Measurements from ENCODE around the gene ANKRD11.
"Not testable (repeated sequence)": the region's sequence is repeated elsewhere in the genome, so short reads cannot be mapped to it uniquely, and the experiment has no call there.

Gene ANKRD11

DNA sequence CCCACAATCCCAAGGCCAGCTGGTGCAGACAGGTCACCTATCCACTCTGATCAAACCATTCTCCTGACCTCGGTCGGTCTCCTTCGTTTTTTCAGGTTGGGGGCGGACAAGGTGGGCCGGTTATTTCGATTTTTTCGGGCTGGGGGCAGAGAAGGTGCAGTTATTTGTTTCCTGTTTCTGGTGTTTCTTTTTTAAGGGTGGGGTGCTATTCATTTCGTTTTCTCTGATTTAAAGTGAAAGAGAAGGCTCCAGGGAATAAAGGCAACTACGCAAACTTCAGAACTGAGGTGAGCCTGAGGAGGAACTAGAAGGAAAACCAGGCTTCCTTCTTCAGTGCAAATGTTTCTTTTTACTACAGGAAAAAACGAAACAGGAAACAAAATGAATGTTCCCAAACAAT lies 64.8 kb downstream of the ANKRD11 start:
- TF ChIP-seq, protein P1, sequence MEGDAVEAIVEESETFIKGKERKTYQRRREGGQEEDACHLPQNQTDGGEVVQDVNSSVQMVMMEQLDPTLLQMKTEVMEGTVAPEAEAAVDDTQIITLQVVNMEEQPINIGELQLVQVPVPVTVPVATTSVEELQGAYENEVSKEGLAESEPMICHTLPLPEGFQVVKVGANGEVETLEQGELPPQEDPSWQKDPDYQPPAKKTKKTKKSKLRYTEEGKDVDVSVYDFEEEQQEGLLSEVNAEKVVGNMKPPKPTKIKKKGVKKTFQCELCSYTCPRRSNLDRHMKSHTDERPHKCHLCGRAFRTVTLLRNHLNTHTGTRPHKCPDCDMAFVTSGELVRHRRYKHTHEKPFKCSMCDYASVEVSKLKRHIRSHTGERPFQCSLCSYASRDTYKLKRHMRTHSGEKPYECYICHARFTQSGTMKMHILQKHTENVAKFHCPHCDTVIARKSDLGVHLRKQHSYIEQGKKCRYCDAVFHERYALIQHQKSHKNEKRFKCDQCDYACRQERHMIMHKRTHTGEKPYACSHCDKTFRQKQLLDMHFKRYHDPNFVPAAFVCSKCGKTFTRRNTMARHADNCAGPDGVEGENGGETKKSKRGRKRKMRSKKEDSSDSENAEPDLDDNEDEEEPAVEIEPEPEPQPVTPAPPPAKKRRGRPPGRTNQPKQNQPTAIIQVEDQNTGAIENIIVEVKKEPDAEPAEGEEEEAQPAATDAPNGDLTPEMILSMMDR (IDR thresholded peaks at IDR 0.05; ENCODE audit: extremely low read depth, insufficient read depth, missing control alignments), result no peak
- in situ Hi-C loops (cut with MboI; ENCODE audit: low pct_unique_long_range_greater_than_20kb, low sequenced_read_pairs, unreplicated experiment), result no loop called here
- no peak for DNase-seq (ENCODE audit: low spot score)

DNA sequence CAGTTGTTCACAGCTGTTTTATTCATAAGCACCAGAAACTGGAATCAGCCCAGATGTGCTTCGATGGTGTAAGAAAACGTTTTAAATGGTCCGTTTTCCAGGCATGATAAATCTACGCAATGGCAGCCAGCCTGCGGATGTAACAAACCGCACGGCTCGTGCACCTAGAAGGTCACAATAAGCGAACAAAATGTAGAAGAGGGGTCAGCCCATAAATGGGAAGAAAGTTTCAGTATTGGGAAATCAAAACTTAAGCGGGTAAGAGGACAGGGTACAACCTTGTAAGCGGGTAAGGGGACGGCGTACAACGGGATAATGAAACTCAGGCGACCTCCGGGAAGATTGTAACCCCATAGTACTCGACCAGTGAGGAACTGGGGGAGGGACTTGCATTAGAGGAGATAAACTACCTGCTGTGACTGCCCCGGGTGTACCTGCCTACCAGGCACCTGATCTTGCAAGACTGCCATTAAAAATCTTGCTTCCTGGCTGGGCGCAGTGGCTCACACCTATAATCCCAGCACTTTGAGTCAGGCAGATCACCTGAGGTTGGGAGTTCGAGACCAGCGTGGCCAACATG lies 66.6 kb downstream of the ANKRD11 start:
- TF ChIP-seq, protein P1 (IDR thresholded peaks at IDR 0.05; ENCODE audit: extremely low read depth, insufficient read depth, missing control alignments), result no peak
- no peak for DNase-seq (ENCODE audit: low spot score)
- in situ Hi-C loops (cut with MboI; ENCODE audit: low pct_unique_long_range_greater_than_20kb, low sequenced_read_pairs, unreplicated experiment), result no loop called here

DNA sequence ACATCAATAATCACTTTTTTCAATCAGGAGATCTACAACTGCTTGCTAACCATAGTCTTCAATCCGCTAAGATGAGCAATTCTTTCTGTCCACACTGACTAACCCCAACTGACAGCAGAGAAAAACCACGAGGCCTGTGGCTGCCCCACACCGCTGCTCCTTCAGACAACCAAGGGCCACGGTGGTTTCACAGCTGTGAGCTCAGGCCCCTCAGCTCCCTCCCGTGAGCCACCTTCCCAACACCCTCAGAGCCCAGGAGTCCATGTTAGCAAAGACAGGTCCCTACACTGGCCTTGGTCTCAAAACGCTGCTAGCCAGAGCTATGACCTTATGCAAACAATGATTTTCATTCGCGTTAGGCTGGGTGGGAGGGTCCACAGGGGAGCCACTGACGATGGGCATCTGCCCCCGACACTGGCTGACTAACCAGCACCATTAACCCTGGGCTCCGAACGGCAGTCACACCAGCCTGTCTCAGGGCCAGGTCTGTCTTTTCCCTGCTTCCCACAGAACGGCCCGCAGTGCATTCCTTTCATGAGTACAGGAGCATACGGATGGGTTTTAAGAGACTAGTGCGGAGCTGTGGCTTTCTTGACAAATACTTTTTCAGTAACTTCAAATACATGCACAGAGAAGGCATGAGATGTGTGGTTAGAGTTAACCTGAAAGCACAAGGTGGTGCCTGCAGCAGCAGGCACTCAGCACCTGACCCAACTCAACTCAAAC lies 67.3 kb downstream of the ANKRD11 start:
- peak; percentile 64 for DNase-seq (ENCODE audit: low spot score)
- TF ChIP-seq, protein P1 (IDR thresholded peaks at IDR 0.05; ENCODE audit: extremely low read depth, insufficient read depth, missing control alignments), result no peak
- in situ Hi-C loops (cut with MboI; ENCODE audit: low pct_unique_long_range_greater_than_20kb, low sequenced_read_pairs, unreplicated experiment), result no loop called here

DNA sequence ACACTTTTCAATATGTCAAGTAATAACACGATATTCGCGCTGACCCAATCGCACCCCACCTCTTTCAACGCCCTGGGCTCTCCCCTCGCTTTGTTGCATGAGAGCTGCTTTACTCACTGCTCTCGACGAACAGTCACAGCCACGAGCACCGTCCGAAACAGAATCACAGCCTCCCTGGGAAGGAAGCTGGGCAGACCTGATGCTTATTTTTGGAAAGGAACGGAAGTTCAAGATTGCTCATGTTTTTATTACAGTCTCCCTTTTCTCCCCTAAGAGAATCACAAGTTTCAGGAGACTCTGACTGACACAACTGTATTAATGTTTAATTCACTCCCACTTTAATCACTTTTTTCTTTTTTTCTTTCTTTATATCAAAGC lies 67.8 kb downstream of the ANKRD11 start:
- TF ChIP-seq, protein P1 (IDR thresholded peaks at IDR 0.05; ENCODE audit: extremely low read depth, insufficient read depth, missing control alignments), result no peak
- DNase-seq (ENCODE audit: low spot score), result peak; percentile 79
- in situ Hi-C loops (cut with MboI; ENCODE audit: low pct_unique_long_range_greater_than_20kb, low sequenced_read_pairs, unreplicated experiment), result no loop called here

DNA sequence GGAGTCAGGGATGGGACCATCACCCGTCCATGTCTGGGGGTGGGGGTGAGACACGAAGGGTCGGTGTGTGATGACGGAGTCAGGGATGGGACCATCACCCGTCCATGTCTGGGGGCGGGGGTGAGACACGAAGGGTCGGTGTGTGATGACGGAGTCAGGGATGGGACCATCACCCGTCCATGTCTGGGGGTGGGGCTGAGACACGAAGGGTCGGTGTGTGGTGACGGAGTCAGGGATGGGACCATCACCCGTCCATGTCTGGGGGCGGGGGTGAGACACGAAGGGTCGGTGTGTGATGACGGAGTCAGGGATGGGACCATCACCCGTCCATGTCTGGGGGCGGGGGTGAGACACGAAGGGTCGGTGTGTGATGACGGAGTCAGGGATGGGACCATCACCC lies 69.1 kb downstream of the ANKRD11 start:
- in situ Hi-C loops (cut with MboI; ENCODE audit: low pct_unique_long_range_greater_than_20kb, low sequenced_read_pairs, unreplicated experiment); DNase-seq (ENCODE audit: low spot score): not testable (repeated sequence)

DNA sequence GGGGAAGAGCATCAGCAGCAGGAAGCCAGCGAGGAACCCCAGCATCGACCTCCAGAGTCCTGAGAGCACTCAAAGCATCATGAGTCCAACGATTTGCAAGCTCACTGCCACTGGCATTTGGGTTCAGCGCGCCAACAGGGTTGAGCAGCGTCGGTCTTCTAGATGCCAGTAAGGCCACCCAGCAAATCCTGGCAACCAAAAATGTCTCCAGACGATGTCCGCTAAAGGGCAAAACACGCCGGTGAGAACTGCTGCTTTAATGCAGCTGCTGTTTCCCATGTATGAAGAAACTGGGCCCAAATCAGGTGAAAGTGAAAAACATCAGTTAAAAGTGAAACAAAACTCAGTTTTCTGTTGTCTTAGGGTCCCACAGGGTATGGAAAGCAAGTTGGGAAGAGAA lies 70.2 kb downstream of the ANKRD11 start:
- TF ChIP-seq, protein P1 (IDR thresholded peaks at IDR 0.05; ENCODE audit: extremely low read depth, insufficient read depth, missing control alignments), result no peak
- in situ Hi-C loops (cut with MboI; ENCODE audit: low pct_unique_long_range_greater_than_20kb, low sequenced_read_pairs, unreplicated experiment), result no loop called here
- peak; percentile 55 for DNase-seq (ENCODE audit: low spot score)

DNA sequence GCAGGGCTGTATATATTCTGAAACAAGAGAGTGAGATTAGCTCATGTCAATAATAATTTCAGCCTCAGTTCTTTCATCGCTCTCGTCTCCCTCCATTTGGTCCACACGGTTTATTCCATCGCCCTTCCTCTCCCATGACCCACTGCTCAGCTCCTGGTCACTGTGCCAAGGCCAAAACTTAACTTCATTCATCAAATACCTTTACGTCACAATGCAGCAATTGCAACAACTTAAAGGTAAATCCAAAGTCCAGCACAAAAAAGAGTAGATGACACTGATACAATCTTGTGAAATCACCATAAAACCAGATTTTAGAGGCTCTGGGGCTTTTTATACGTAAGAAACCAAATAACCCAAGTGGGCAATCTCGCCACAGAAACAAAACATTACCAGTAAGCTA lies 72.0 kb downstream of the ANKRD11 start:
- in situ Hi-C loops (cut with MboI; ENCODE audit: low pct_unique_long_range_greater_than_20kb, low sequenced_read_pairs, unreplicated experiment), result no loop called here
- TF ChIP-seq, protein P1 (IDR thresholded peaks at IDR 0.05; ENCODE audit: extremely low read depth, insufficient read depth, missing control alignments), result no peak
- no peak for DNase-seq (ENCODE audit: low spot score)
